ENCODE data around the gene MMADHC.

MMADHC gene

DNA sequence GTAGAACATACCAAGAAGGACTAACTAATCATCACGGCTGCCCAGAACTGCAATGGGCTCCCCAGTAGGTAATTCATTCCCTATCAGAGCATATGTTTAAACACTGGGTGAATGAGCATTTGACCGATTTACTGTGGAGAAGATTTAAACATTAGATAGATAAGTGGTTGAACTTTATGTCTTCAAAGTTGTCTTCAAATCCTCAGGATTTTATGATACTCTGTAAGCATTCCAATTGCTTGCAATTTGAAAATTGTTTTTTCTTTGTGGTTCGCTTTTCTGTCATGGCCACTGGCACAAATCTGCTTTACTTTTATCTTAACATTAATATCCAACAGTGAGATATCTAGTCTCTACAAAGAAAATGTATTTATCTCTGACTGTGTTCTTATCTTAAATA, 37.7 kb upstream of the MMADHC start:
- no peak for TF ChIP-seq EZH2phosphoT487 (conservative IDR thresholded peaks at IDR 0.05; ENCODE audit: low read length)
- TF ChIP-seq, protein P1, sequence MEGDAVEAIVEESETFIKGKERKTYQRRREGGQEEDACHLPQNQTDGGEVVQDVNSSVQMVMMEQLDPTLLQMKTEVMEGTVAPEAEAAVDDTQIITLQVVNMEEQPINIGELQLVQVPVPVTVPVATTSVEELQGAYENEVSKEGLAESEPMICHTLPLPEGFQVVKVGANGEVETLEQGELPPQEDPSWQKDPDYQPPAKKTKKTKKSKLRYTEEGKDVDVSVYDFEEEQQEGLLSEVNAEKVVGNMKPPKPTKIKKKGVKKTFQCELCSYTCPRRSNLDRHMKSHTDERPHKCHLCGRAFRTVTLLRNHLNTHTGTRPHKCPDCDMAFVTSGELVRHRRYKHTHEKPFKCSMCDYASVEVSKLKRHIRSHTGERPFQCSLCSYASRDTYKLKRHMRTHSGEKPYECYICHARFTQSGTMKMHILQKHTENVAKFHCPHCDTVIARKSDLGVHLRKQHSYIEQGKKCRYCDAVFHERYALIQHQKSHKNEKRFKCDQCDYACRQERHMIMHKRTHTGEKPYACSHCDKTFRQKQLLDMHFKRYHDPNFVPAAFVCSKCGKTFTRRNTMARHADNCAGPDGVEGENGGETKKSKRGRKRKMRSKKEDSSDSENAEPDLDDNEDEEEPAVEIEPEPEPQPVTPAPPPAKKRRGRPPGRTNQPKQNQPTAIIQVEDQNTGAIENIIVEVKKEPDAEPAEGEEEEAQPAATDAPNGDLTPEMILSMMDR (IDR thresholded peaks at IDR 0.05; ENCODE audit: insufficient read depth, low read length, poor library complexity, severe bottlenecking): no peak
- no peaks in the 10 kb centered on the region for H3F3A ChIP-seq (ENCODE audit: insufficient read depth)
- no peaks in the 10 kb centered on the region for H3K36me3 ChIP-seq (ENCODE audit: low read length)
- H3K9ac ChIP-seq (ENCODE audit: low read length): no peak overlapping the region
- H2AFZ ChIP-seq (ENCODE audit: low read depth, low read length, severe bottlenecking): no peak overlapping the region
- H3K4me3 ChIP-seq (ENCODE audit: insufficient read depth, low read length, poor library complexity, severe bottlenecking): no peak overlapping the region
- no peaks in the 10 kb centered on the region for H3K27me3 ChIP-seq (ENCODE audit: low read length)
- H3K79me2 ChIP-seq (ENCODE audit: insufficient read depth, low read length): no peaks in the 10 kb centered on the region
- no peaks in the 10 kb centered on the region for H3K9me3 ChIP-seq (ENCODE audit: insufficient read depth, low read length)
- H3K4me2 ChIP-seq (ENCODE audit: low read depth, low read length, poor library complexity, severe bottlenecking): no peak overlapping the region
- no peaks in the 10 kb centered on the region for H4K20me1 ChIP-seq (ENCODE audit: low read depth, low read length)
- H3K9me2 ChIP-seq (replicated peaks; ENCODE audit: insufficient read depth, low read length): no peaks in the 10 kb centered on the region
- H3K27ac ChIP-seq (ENCODE audit: low read depth, low read length): no peak overlapping the region

DNA sequence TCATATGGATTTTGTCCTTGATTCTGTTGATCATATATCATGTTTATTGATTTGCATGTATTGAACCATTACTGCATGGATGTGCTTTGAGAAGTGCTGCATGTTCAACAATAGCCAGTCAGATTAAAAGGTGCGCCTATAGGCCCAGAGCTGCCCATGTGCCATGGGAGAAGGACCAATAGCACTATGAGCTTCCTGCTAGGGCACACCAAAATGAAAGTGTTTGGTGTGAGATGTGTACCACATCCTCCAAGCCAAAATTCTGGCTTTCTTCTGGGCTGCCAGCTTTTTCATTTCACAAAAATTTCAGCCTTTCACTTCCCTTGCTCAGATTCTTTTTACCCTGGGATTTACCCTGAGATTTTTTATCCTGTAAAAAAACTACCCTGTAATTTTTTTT, 34.8 kb upstream of the MMADHC start:
- Histone ChIP-seq H3K27me3 (ENCODE audit: low read length) (no peaks in the 10 kb centered on the region), H4K20me1 (ENCODE audit: low read depth, low read length) (no peaks in the 10 kb centered on the region), H3K9me3 (ENCODE audit: insufficient read depth, low read length) (no peaks in the 10 kb centered on the region), H2AFZ (ENCODE audit: low read depth, low read length, severe bottlenecking) (no peak overlapping the region), H3F3A (ENCODE audit: insufficient read depth) (no peaks in the 10 kb centered on the region), H3K4me3 (ENCODE audit: insufficient read depth, low read length, poor library complexity, severe bottlenecking) (no peak overlapping the region), H3K36me3 (ENCODE audit: low read length) (no peaks in the 10 kb centered on the region), H3K4me2 (ENCODE audit: low read depth, low read length, poor library complexity, severe bottlenecking) (no peak overlapping the region), H3K79me2 (ENCODE audit: insufficient read depth, low read length) (no peaks in the 10 kb centered on the region), H3K27ac (ENCODE audit: low read depth, low read length) (no peak overlapping the region), H3K9me2 (replicated peaks; ENCODE audit: insufficient read depth, low read length) (no peaks in the 10 kb centered on the region), H3K9ac (ENCODE audit: low read length) (no peak overlapping the region)
- no peak for TF ChIP-seq EZH2phosphoT487 (conservative IDR thresholded peaks at IDR 0.05; ENCODE audit: low read length)
- TF ChIP-seq, protein P1 (IDR thresholded peaks at IDR 0.05; ENCODE audit: insufficient read depth, low read length, poor library complexity, severe bottlenecking): no peak

DNA sequence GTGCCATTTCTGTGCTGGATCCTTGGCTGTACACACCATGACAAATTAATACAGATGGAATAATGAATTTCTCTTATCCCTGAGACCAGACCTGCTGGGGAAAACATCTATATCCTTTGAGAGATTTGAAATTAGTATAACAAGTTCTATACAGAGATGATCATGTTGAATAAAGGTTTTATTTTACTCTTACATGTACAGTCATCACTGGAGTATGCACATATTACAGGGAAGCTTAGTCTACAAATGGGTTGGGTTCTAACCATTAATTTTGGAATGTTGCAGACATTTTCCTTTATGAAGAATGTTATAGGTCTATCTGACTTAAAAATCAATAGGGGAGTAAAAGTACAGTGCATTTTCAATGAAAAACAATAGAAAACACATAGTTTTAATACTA, 29.9 kb upstream of the MMADHC start:
- H4K20me1 ChIP-seq (ENCODE audit: low read depth, low read length): no peaks in the 10 kb centered on the region
- no peak overlapping the region for H2AFZ ChIP-seq (ENCODE audit: low read depth, low read length, severe bottlenecking)

More for the DNA sequence above, 29.9 kb upstream of the MMADHC start:
- no peak overlapping the region for H3K9ac ChIP-seq (ENCODE audit: low read length)
- H3K9me2 ChIP-seq (replicated peaks; ENCODE audit: insufficient read depth, low read length): no peaks in the 10 kb centered on the region
- H3K79me2 ChIP-seq (ENCODE audit: insufficient read depth, low read length): no peaks in the 10 kb centered on the region
- TF ChIP-seq, protein P1 (IDR thresholded peaks at IDR 0.05; ENCODE audit: insufficient read depth, low read length, poor library complexity, severe bottlenecking): no peak
- TF ChIP-seq EZH2phosphoT487 (conservative IDR thresholded peaks at IDR 0.05; ENCODE audit: low read length): no peak
- no peak overlapping the region for H3K27ac ChIP-seq (ENCODE audit: low read depth, low read length)
- H3K36me3 ChIP-seq (ENCODE audit: low read length): no peaks in the 10 kb centered on the region
- H3K4me2 ChIP-seq (ENCODE audit: low read depth, low read length, poor library complexity, severe bottlenecking): no peak overlapping the region
- H3K4me3 ChIP-seq (ENCODE audit: insufficient read depth, low read length, poor library complexity, severe bottlenecking): no peak overlapping the region
- no peaks in the 10 kb centered on the region for H3K9me3 ChIP-seq (ENCODE audit: insufficient read depth, low read length)
- no peaks in the 10 kb centered on the region for H3F3A ChIP-seq (ENCODE audit: insufficient read depth)
- H3K27me3 ChIP-seq (ENCODE audit: low read length): no peaks in the 10 kb centered on the region
